HG03460 (cell line): ENCODE data around the gene PRH2.

Experiments used
- ATAC-seq: cut with Tn5 transposase; IDR thresholded peaks from one replicate; pipeline ENCODE4 v1.9.1; 2021; ENCODE audit not compliant: unreplicated experiment

Gene PRH2

GRCh38 chr12:10959804-10960203, 30.8 kb downstream of the PRH2 start:
- no peak for ATAC-seq

- no peak for ATAC-seq
These were observed 31.2 kb downstream of the PRH2 start for GRCh38 chr12:10960211-10960610.

- no peak for ATAC-seq
These were observed 36.4 kb downstream of the PRH2 start for GRCh38 chr12:10965476-10965875.

GRCh38 chr12:10966314-10966713, 37.3 kb downstream of the PRH2 start:
- ATAC-seq, result no peak

GRCh38 chr12:10967409-10967808, 38.4 kb downstream of the PRH2 start:
- ATAC-seq, result no peak

- no peak for ATAC-seq
These were observed 39.9 kb downstream of the PRH2 start for GRCh38 chr12:10968765-10969456.

GRCh38 chr12:10974965-10975364, 45.9 kb downstream of the PRH2 start:
- no peak for ATAC-seq

- ATAC-seq, result no peak
These were observed 53.2 kb downstream of the PRH2 start for GRCh38 chr12:10982244-10982643.
